ENCODE measurements around the gene SSR4.

Gene SSR4

DNA sequence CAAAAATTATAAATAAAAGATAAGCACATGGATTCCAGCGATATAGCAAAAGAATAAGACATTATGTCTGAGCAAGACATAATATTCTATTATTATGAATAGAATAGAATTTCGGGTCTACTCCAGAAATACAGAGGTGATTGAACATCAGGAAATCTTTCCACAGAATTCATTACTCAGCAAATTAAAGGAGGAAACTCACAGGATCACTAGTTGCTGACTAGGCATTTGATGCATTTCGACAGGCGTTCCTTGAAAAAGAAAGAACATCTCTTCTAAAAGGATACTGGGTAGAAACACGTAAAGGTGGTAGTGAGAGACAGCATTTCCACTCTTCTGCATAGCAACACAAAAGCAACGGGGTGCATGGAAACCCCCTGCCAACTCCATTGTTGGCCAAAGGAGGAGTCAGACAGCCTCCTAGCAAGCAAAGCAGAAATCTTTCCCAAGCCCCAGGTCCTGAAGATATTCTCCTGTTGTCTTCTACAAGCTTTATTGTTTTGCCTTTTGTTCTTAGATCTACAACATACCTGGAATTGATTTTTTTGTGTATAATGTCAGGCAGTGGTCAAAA lies 50.1 kb downstream of the SSR4 start:
- H3K4me3 ChIP-seq: no peak overlapping the region
- H4K20me1 ChIP-seq: no peaks in the 10 kb centered on the region; a peak in 3 of 22 replicates
- peak overlapping the region in 4 of 11 experiments; percentile 2 to 36 (median 20); a peak in 3 of 22 replicates for H3K4me2 ChIP-seq
- H3K9ac ChIP-seq: no peak overlapping the region
- TF ChIP-seq Cebpa-rat (IDR thresholded peaks at IDR 0.05): no peak
- peaks cover 0 to 7% (median 2%) of the 10 kb centered on the region in 10 experiments; a peak in 3 of 20 replicates for H3K4me1 ChIP-seq
- no peaks in the 10 kb centered on the region for H3K36me3 ChIP-seq
- H3K27ac ChIP-seq: no peak overlapping the region; a peak in 1 of 22 replicates
- H3K9me3 ChIP-seq (replicated peaks in 1 of 11): peaks cover 5 to 19% (median 10%) of the 10 kb centered on the region in 11 experiments; a peak in 18 of 22 replicates
- H3K27me3 ChIP-seq: peaks cover 89 to 98% (median 95%) of the 10 kb centered on the region in 11 experiments

DNA sequence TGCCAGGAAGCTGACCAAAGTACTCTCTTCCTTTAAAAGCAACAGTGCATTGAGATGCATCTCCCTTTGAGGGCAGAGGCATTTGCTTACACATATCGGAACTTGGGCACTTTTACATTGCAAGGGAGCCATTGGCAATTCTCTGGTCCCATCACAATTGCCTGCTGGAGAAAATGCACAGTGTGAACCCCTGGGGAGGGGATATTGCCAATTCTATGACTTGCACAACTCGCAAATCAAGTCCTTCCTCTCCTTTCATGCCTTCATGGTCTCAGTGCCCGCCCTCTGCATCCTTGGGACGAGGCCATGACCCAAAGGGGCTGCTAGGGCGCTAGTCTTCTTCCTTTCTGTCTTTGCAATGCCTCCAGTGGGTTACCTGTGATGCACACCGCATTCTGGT lies 50.7 kb downstream of the SSR4 start:
- H3K27me3 ChIP-seq: peaks cover 89 to 98% (median 95%) of the 10 kb centered on the region in 11 experiments
- H3K4me2 ChIP-seq: peak overlapping the region in 7 of 11 experiments; percentile 2 to 27 (median 16); a peak in 6 of 22 replicates
- no peak overlapping the region for H3K9ac ChIP-seq
- H3K27ac ChIP-seq: no peak overlapping the region
- no peaks in the 10 kb centered on the region for H3K36me3 ChIP-seq
- peak in 4 of 11 experiments; percentile 61 to 84 (median 74); a peak in 6 of 22 replicates for TF ChIP-seq Cebpa-rat (IDR thresholded peaks at IDR 0.05)
- H3K4me1 ChIP-seq: peaks cover 0 to 7% (median 2%) of the 10 kb centered on the region in 10 experiments; a peak in 3 of 20 replicates
- H3K9me3 ChIP-seq (replicated peaks in 1 of 11): peaks cover 5 to 19% (median 10%) of the 10 kb centered on the region in 11 experiments; a peak in 18 of 22 replicates
- no peaks in the 10 kb centered on the region; a peak in 3 of 22 replicates for H4K20me1 ChIP-seq
- H3K4me3 ChIP-seq: no peak overlapping the region

DNA sequence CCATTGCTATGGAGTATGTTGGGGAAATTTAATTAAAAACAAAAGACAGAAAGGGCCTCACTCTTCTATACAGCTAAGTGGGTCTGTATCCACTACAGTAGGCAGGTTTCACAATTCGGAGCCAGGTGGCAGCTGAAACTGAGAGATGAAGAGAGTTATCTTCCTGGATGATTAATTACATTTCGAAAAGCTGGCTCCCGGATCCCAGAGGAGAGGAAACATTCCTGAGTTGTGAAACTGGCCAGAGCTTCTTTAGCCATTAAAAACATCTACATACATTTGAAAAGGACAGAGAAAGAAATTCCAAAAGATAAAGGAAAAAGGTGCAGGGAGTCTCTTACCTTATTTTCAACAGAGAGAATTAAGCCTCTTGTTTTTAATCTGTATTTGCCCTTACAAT lies 51.4 kb downstream of the SSR4 start:
- no peaks in the 10 kb centered on the region for H3K36me3 ChIP-seq
- H3K9me3 ChIP-seq (replicated peaks in 1 of 11): peaks cover 5 to 19% (median 10%) of the 10 kb centered on the region in 11 experiments; a peak in 18 of 22 replicates
- no peak for TF ChIP-seq Cebpa-rat (IDR thresholded peaks at IDR 0.05)
- H3K4me1 ChIP-seq: peaks cover 0 to 7% (median 2%) of the 10 kb centered on the region in 10 experiments; a peak in 3 of 20 replicates
- H4K20me1 ChIP-seq: no peaks in the 10 kb centered on the region; a peak in 4 of 22 replicates
- peaks cover 89 to 98% (median 95%) of the 10 kb centered on the region in 11 experiments for H3K27me3 ChIP-seq
- H3K4me2 ChIP-seq: peak overlapping the region in 2 of 11 experiments; percentile 14 to 22; a peak in 2 of 22 replicates
- no peak overlapping the region for H3K4me3 ChIP-seq
- no peak overlapping the region; a peak in 1 of 22 replicates for H3K27ac ChIP-seq
- H3K9ac ChIP-seq: no peak overlapping the region

Measured in BLaER1 treated with 17β-estradiol and CSF1 and Interleukin-3, amounts not matched to agents 10 nM and 100 nM (cell line).